Activated CD4-positive, alpha-beta memory T cell treated with anti-CD3 and anti-CD28 coated beads for 36 hours (primary cell): Measurements from ENCODE around the gene PERM1. TPM values are rescaled to one million over a fixed set of nuclear protein-coding genes. Genes with fewer than 3 reads are reported as not detected.
A peak's percentile ranks its signal among the peaks of the same experiment; 100 is the strongest.
"Not testable (repeated sequence)": the region's sequence is repeated elsewhere in the genome, so short reads cannot be mapped to it uniquely, and the experiment has no call there.

Experiments
- CTCF ChIA-PET: fragments of 350-600 bp; sonication (Branson Sonifier 250); formaldehyde crosslinking; loops from one replicate; lab custom pipeline; 2021; ENCODE audit warnings: antibody characterized with exemption, inconsistent platforms; lab: Charles Lee
- POLR2A ChIA-PET: fragments of 350-600 bp; sonication (Branson Sonifier 250); formaldehyde crosslinking; loops from one replicate; lab custom pipeline; 2021; ENCODE audit warnings: antibody characterized with exemption; lab: Charles Lee
- DNase-seq: peaks from one replicate; pipeline ENCODE4 v3.0.0-alpha.2; 2020
- H3K27ac Mint-ChIP-seq: one replicate; pipeline ENCODE4 v1.8.0; 2021; ENCODE audit warnings: mixed read lengths
- H3K27me3 Mint-ChIP-seq: one replicate; pipeline ENCODE4 v1.8.0; 2021; ENCODE audit warnings: mixed read lengths
- H3K36me3 Mint-ChIP-seq: one replicate; pipeline ENCODE4 v1.8.0; 2021; ENCODE audit warnings: mixed read lengths
- H3K4me1 Mint-ChIP-seq: one replicate; pipeline ENCODE4 v1.8.0; 2021; ENCODE audit warnings: low read depth, mixed read lengths
- H3K4me3 Mint-ChIP-seq: one replicate; pipeline ENCODE4 v1.8.0; 2021; ENCODE audit warnings: mild to moderate bottlenecking, mixed read lengths
- H3K9me3 Mint-ChIP-seq: one replicate; pipeline ENCODE4 v1.8.0; 2021; ENCODE audit warnings: mixed read lengths
- intact Hi-C: fragments of 100-400 bp; cut with micrococcal nuclease; formaldehyde crosslinking; loops from one replicate; pipeline ENCODE4 v1.15.1; 2023
- total RNA-seq, 2 experiments: library from RNA; stranded (reverse); gene quantifications; one replicate each; pipeline ENCODE4 v1.2.3, GENCODE V29; 2021

The PERM1 gene
- total RNA-seq, 2 experiments from 2014 or later = not detected

- Mint-ChIP-seq H3K36me3 (no peaks in the 10 kb centered on the region), H3K4me1 (peaks cover 6% of the 10 kb centered on the region), H3K27me3 (peaks cover 9% of the 10 kb centered on the region), H3K9me3 (no peaks in the 10 kb centered on the region), H3K4me3 (peak overlapping the region; percentile 37), H3K27ac (no peak overlapping the region)
- ChIA-PET CTCF (interaction anchor here (0.8 to 1.3 kb wide), 2 partner anchors 12 to 43 kb away, joined by 3 to 5 read pairs; no protein-coding TSS in a partner anchor), POLR2A (no interaction called here)
- intact Hi-C loops = no loop called here
- no peak for DNase-seq
Measured at GRCh38 chr1:1021010-1021919, 39.4 kb upstream of the PERM1 start.

- DNase-seq = no peak
- Mint-ChIP-seq H3K36me3 (no peaks in the 10 kb centered on the region), H3K4me1 (peaks cover 6% of the 10 kb centered on the region), H3K4me3 (no peak overlapping the region), H3K27ac (no peak overlapping the region), H3K27me3 (peaks cover 9% of the 10 kb centered on the region), H3K9me3 (no peaks in the 10 kb centered on the region)
- CTCF ChIA-PET = no interaction called here
- intact Hi-C loops = no loop called here
- POLR2A ChIA-PET = no interaction called here
Measured at GRCh38 chr1:1020415-1021009, 38.6 kb upstream of the PERM1 start.

- ChIA-PET POLR2A (no interaction called here), CTCF (interaction anchor here (1.4 to 2.0 kb wide), 3 partner anchors 13 to 44 kb away, joined by 6 to 10 read pairs (median 9); no protein-coding TSS in a partner anchor)
- intact Hi-C loops = loop anchor here (5.0 kb wide), 1 partner anchor 42 kb away; no protein-coding TSS in a partner anchor
- Mint-ChIP-seq H3K4me1 (peaks cover 6% of the 10 kb centered on the region), H3K9me3 (no peaks in the 10 kb centered on the region), H3K27me3 (peaks cover 9% of the 10 kb centered on the region), H3K36me3 (no peaks in the 10 kb centered on the region), H3K27ac (no peak within 1 kb of the TSS), H3K4me3 (peak within 1 kb of the TSS; percentile 62)
- DNase-seq = no peak
Measured at GRCh38 chr1:1020000-1020404, 38.1 kb upstream of the PERM1 start, which contains the start of gene AGRN. Gene AGRN (plus strand): TSS chr1:1020120. CDS start chr1:1020173, 53 bp downstream.

GRCh38 chr1:1019122-1019999 is 37.5 kb upstream of the PERM1 start:
- Mint-ChIP-seq H3K27me3 (peaks cover 9% of the 10 kb centered on the region), H3K4me3 (peak overlapping the region; percentile 62), H3K27ac (no peak overlapping the region), H3K9me3 (no peaks in the 10 kb centered on the region), H3K36me3 (no peaks in the 10 kb centered on the region), H3K4me1 (peaks cover 8% of the 10 kb centered on the region)
- DNase-seq = peak; percentile 83
- ChIA-PET CTCF (interaction anchor here (0.9 to 2.0 kb wide), 9 partner anchors 13 to 78 kb away, joined by 3 to 15 read pairs (median 5); partner anchors contain the start of gene PERM1), POLR2A (no interaction called here)
- intact Hi-C loops = loop anchor here (5.0 kb wide), 1 partner anchor 43 kb away; no protein-coding TSS in a partner anchor

GRCh38 chr1:1018321-1018685 is 36.4 kb upstream of the PERM1 start:
- intact Hi-C loops = loop anchor here (5.0 kb wide), 1 partner anchor 44 kb away; no protein-coding TSS in a partner anchor

GRCh38 chr1:1017397-1018320 is 35.8 kb upstream of the PERM1 start:
- peaks cover 24% of the 10 kb centered on the region for H3K4me1 Mint-ChIP-seq
- H3K27me3 Mint-ChIP-seq, POLR2A ChIA-PET, H3K36me3 Mint-ChIP-seq, H3K9me3 Mint-ChIP-seq, DNase-seq, H3K27ac Mint-ChIP-seq, H3K4me3 Mint-ChIP-seq: not testable (repeated sequence)
- intact Hi-C loops = loop anchor here (5.0 kb wide), 1 partner anchor 45 kb away; no protein-coding TSS in a partner anchor
- CTCF ChIA-PET = interaction anchor here (0.7 to 2.0 kb wide), 5 partner anchors 15 to 46 kb away, joined by 3 to 15 read pairs (median 5); partner anchors contain the start of gene PERM1

More at GRCh38 chr1:1018321-1018685, 36.4 kb upstream of the PERM1 start:
- POLR2A ChIA-PET, H3K4me3 Mint-ChIP-seq, H3K27ac Mint-ChIP-seq, H3K27me3 Mint-ChIP-seq, DNase-seq, H3K36me3 Mint-ChIP-seq, H3K9me3 Mint-ChIP-seq: not testable (repeated sequence)
- peaks cover 19% of the 10 kb centered on the region for H3K4me1 Mint-ChIP-seq
- CTCF ChIA-PET = interaction anchor here (1.3 to 2.0 kb wide), 6 partner anchors 15 to 46 kb away, joined by 4 to 15 read pairs (median 8); partner anchors contain the start of gene PERM1

GRCh38 chr1:1014799-1015681 is 33.1 kb upstream of the PERM1 start:
- ChIA-PET CTCF (interaction anchor here (1.3 to 3.9 kb wide), 2 partner anchors 13 to 49 kb away, joined by 6 to 33 read pairs; no protein-coding TSS in a partner anchor), POLR2A (interaction anchor here (1.5 kb wide), 1 partner anchor 54 kb away, joined by 3 read pairs; no protein-coding TSS in a partner anchor)
- Mint-ChIP-seq H3K27me3 (peaks cover 1% of the 10 kb centered on the region), H3K27ac (peak overlapping the region; percentile 90), H3K4me1 (peaks cover 24% of the 10 kb centered on the region), H3K36me3 (peaks cover 3% of the 10 kb centered on the region), H3K4me3 (peak overlapping the region; percentile 86), H3K9me3 (no peaks in the 10 kb centered on the region)
- intact Hi-C loops = loop anchor here (5.0 kb wide), 1 partner anchor 47 kb away; no protein-coding TSS in a partner anchor
- no peak for DNase-seq

GRCh38 chr1:1013922-1014648 is 32.2 kb upstream of the PERM1 start:
- Mint-ChIP-seq H3K4me3 (peak overlapping the region; percentile 86), H3K36me3 (peaks cover 3% of the 10 kb centered on the region), H3K9me3 (no peaks in the 10 kb centered on the region), H3K27ac (peak overlapping the region; percentile 90), H3K27me3 (peaks cover 3% of the 10 kb centered on the region), H3K4me1 (peaks cover 26% of the 10 kb centered on the region)
- DNase-seq = peak; percentile 49
- ChIA-PET POLR2A (interaction anchor here (0.7 to 1.8 kb wide), 8 partner anchors 12 to 159 kb away, joined by 3 to 4 read pairs (median 3); partner anchors contain the start of gene TTLL10), CTCF (interaction anchor here (0.5 to 3.9 kb wide), 7 partner anchors 12 to 108 kb away, joined by 3 to 33 read pairs (median 4); no protein-coding TSS in a partner anchor)
- intact Hi-C loops = no loop called here
